Skeletal muscle tissue (tissue), 4 donors: ENCODE results near the gene CAPNS2. TPM values are rescaled to one million over a fixed set of nuclear protein-coding genes. Genes with fewer than 3 reads are reported as not detected.

Source experiments
- H3K27ac ChIP-seq: one replicate; pipeline ENCODE4 v1.7.0; 2013; ENCODE audit warnings: mild to moderate bottlenecking, low read depth, low read length, inconsistent platforms
- H3K27me3 ChIP-seq, 3 donors: one replicate each; pipeline ENCODE4 v1.7.0; 2013; ENCODE audit warnings: low read length in 3 of 3; ENCODE audit not compliant: control insufficient read depth in 3 of 3, insufficient read depth in 3 of 3
- H3K36me3 ChIP-seq, 3 donors: one replicate each; pipeline ENCODE4 v1.7.0; 2013; ENCODE audit warnings: low read length in 3 of 3; ENCODE audit not compliant: control insufficient read depth in 3 of 3, insufficient read depth in 3 of 3
- H3K4me1 ChIP-seq, 3 donors: one replicate each; pipeline ENCODE4 v1.7.0; 2013; ENCODE audit warnings: low read length in 3 of 3, mild to moderate bottlenecking in 3 of 3; ENCODE audit not compliant: control insufficient read depth in 3 of 3, insufficient read depth in 3 of 3
- H3K4me3 ChIP-seq, 3 donors: one replicate each; pipeline ENCODE4 v1.7.0; 2013; ENCODE audit warnings: low read length in 3 of 3
- H3K9ac ChIP-seq, 3 donors: one replicate each; pipeline ENCODE4 v1.7.0; 2013; ENCODE audit warnings: low read length in 3 of 3, mild to moderate bottlenecking in 3 of 3, moderate library complexity in 2 of 3, low read depth in 1 of 3
- H3K9me3 ChIP-seq, 3 donors: one replicate each; pipeline ENCODE4 v1.7.0; 2013; ENCODE audit warnings: low read length in 3 of 3; ENCODE audit not compliant: control insufficient read depth in 3 of 3
- total RNA-seq: library from RNA; depleted of rRNA; stranded (reverse); fragments of >200 nt; gene quantifications from one replicate; pipeline ENCODE4 v1.2.3, GENCODE V29; 2014
- donor health status: Osteomylitis.

CAPNS2 gene
- not detected for total RNA-seq

GRCh38 chr16:55566432-55567175, at the start of gene CAPNS2:
Gene CAPNS2, plus strand, starts transcription at chr16:55566684. Its CDS starts 73 bp downstream, at chr16:55566757.
- H3K4me1 ChIP-seq: peaks cover 0 to 6% (median 5%) of the 10 kb centered on the region in 3 donors
- no peaks in the 10 kb centered on the region for H3K27me3 ChIP-seq
- H3K9me3 ChIP-seq: no peaks in the 10 kb centered on the region
- no peak within 1 kb of the TSS for H3K4me3 ChIP-seq
- no peaks in the 10 kb centered on the region for H3K36me3 ChIP-seq
- no peak within 1 kb of the TSS for H3K27ac ChIP-seq
- H3K9ac ChIP-seq: no peak within 1 kb of the TSS

GRCh38 chr16:55521792-55522191, 44.7 kb upstream of the CAPNS2 start:
- Histone ChIP-seq H3K9ac (no peak overlapping the region), H3K4me3 (no peak overlapping the region), H3K9me3 (peaks cover 0 to 8% (median 0%) of the 10 kb centered on the region in 3 donors), H3K36me3 (no peaks in the 10 kb centered on the region), H3K27me3 (no peaks in the 10 kb centered on the region), H3K4me1 (no peaks in the 10 kb centered on the region), H3K27ac (no peak overlapping the region)

GRCh38 chr16:55526441-55526840, 40.0 kb upstream of the CAPNS2 start:
- Histone ChIP-seq H3K9me3 (peaks cover 0 to 6% (median 0%) of the 10 kb centered on the region in 3 donors), H3K9ac (no peak overlapping the region), H3K36me3 (no peaks in the 10 kb centered on the region), H3K4me1 (no peaks in the 10 kb centered on the region), H3K27me3 (no peaks in the 10 kb centered on the region), H3K4me3 (no peak overlapping the region), H3K27ac (no peak overlapping the region)

- Histone ChIP-seq H3K27ac (no peak overlapping the region), H3K4me1 (no peaks in the 10 kb centered on the region), H3K9me3 (no peaks in the 10 kb centered on the region), H3K36me3 (no peaks in the 10 kb centered on the region), H3K4me3 (no peak overlapping the region), H3K9ac (no peak overlapping the region), H3K27me3 (no peaks in the 10 kb centered on the region)
Observed at GRCh38 chr16:55527885-55528284, 38.6 kb upstream of the CAPNS2 start.

GRCh38 chr16:55529018-55529417, 37.5 kb upstream of the CAPNS2 start:
- no peak overlapping the region for H3K9ac ChIP-seq
- H3K4me1 ChIP-seq: no peaks in the 10 kb centered on the region
- H3K36me3 ChIP-seq: no peaks in the 10 kb centered on the region
- H3K9me3 ChIP-seq: no peaks in the 10 kb centered on the region
- H3K27me3 ChIP-seq: no peaks in the 10 kb centered on the region
- no peak overlapping the region for H3K27ac ChIP-seq
- H3K4me3 ChIP-seq: no peak overlapping the region

- Histone ChIP-seq H3K27ac (no peak overlapping the region), H3K36me3 (no peaks in the 10 kb centered on the region), H3K27me3 (no peaks in the 10 kb centered on the region), H3K9ac (no peak overlapping the region), H3K9me3 (no peaks in the 10 kb centered on the region), H3K4me3 (no peak overlapping the region), H3K4me1 (no peaks in the 10 kb centered on the region)
Observed at GRCh38 chr16:55530316-55530856, 36.1 kb upstream of the CAPNS2 start.

- Histone ChIP-seq H3K36me3 (no peaks in the 10 kb centered on the region), H3K27me3 (no peaks in the 10 kb centered on the region), H3K9me3 (no peaks in the 10 kb centered on the region), H3K27ac (no peak overlapping the region), H3K9ac (no peak overlapping the region), H3K4me1 (no peaks in the 10 kb centered on the region), H3K4me3 (no peak overlapping the region)
Observed at GRCh38 chr16:55532227-55532626, 34.3 kb upstream of the CAPNS2 start.

- H3K27ac ChIP-seq: no peak overlapping the region
- H3K36me3 ChIP-seq: no peaks in the 10 kb centered on the region
- no peaks in the 10 kb centered on the region for H3K9me3 ChIP-seq
- no peaks in the 10 kb centered on the region for H3K27me3 ChIP-seq
- H3K9ac ChIP-seq: no peak overlapping the region
- no peak overlapping the region for H3K4me3 ChIP-seq
- no peaks in the 10 kb centered on the region for H3K4me1 ChIP-seq
Observed at GRCh38 chr16:55534756-55535155, 31.7 kb upstream of the CAPNS2 start.

GRCh38 chr16:55539049-55539448, 27.4 kb upstream of the CAPNS2 start:
- no peak overlapping the region for H3K27ac ChIP-seq

GRCh38 chr16:55539488-55539887, 27.0 kb upstream of the CAPNS2 start:
- no peaks in the 10 kb centered on the region for H3K27me3 ChIP-seq
- H3K9me3 ChIP-seq: no peaks in the 10 kb centered on the region
- H3K36me3 ChIP-seq: no peaks in the 10 kb centered on the region
- no peaks in the 10 kb centered on the region for H3K4me1 ChIP-seq
- H3K27ac ChIP-seq: no peak overlapping the region
- H3K9ac ChIP-seq: no peak overlapping the region
- no peak overlapping the region for H3K4me3 ChIP-seq

More at GRCh38 chr16:55539049-55539448, 27.4 kb upstream of the CAPNS2 start:
- Histone ChIP-seq H3K9ac (no peak overlapping the region), H3K36me3 (no peaks in the 10 kb centered on the region), H3K4me1 (no peaks in the 10 kb centered on the region), H3K4me3 (no peak overlapping the region), H3K9me3 (no peaks in the 10 kb centered on the region), H3K27me3 (no peaks in the 10 kb centered on the region)
